Putamen (tissue), 1 donor: ENCODE data around the gene STIMATE.

Experiments
- DNase-seq: peaks from one replicate; pipeline ENCODE4 v3.0.0-alpha.2; 2016; ENCODE audit warnings: low spot score

STIMATE gene

GRCh38 chr3:52841211-52841980 lies 56.0 kb downstream of the STIMATE start:
- DNase-seq: no peak

- DNase-seq: no peak
These were observed 57.3 kb downstream of the STIMATE start for GRCh38 chr3:52839892-52840545.

GRCh38 chr3:52839268-52839575 lies 58.1 kb downstream of the STIMATE start:
- no peak for DNase-seq

GRCh38 chr3:52838561-52839267 lies 58.6 kb downstream of the STIMATE start:
- DNase-seq: no peak

- no peak for DNase-seq
These were observed 60.4 kb downstream of the STIMATE start for GRCh38 chr3:52836986-52837385.

- no peak for DNase-seq
These were observed 60.9 kb downstream of the STIMATE start for GRCh38 chr3:52836471-52836845.

- no peak for DNase-seq
These were observed 61.4 kb downstream of the STIMATE start for GRCh38 chr3:52835766-52836470.

GRCh38 chr3:52834871-52835501 lies 62.4 kb downstream of the STIMATE start, which contains the start of gene MUSTN1:
Gene MUSTN1, minus strand, starts transcription at chr3:52835019. Its CDS starts 71 bp downstream, at chr3:52834948.
- DNase-seq: no peak

GRCh38 chr3:52833202-52833601 lies 64.1 kb downstream of the STIMATE start:
- DNase-seq: no peak

- no peak for DNase-seq
These were observed 65.6 kb downstream of the STIMATE start for GRCh38 chr3:52831500-52832301.

- DNase-seq: no peak
These were observed 66.7 kb downstream of the STIMATE start, which contains the start of gene ITIH4 for GRCh38 chr3:52830535-52831258. Gene ITIH4, minus strand, starts transcription at chr3:52830672. Its CDS starts 30 bp downstream, at chr3:52830642.

- DNase-seq: no peak
These were observed 67.4 kb downstream of the STIMATE start for GRCh38 chr3:52829906-52830463.

GRCh38 chr3:52829482-52829881 lies 67.9 kb downstream of the STIMATE start:
- DNase-seq: no peak

GRCh38 chr3:52827866-52828376 lies 69.4 kb downstream of the STIMATE start:
- no peak for DNase-seq

- DNase-seq: no peak
These were observed 69.9 kb downstream of the STIMATE start for GRCh38 chr3:52827441-52827840.

GRCh38 chr3:52824037-52824436 lies 73.3 kb downstream of the STIMATE start:
- no peak for DNase-seq

GRCh38 chr3:52822363-52822762 lies 75.0 kb downstream of the STIMATE start:
- no peak for DNase-seq

- no peak for DNase-seq
These were observed 76.6 kb downstream of the STIMATE start for GRCh38 chr3:52820736-52821135.

GRCh38 chr3:52819936-52820335 lies 77.4 kb downstream of the STIMATE start:
- no peak for DNase-seq

GRCh38 chr3:52817860-52818259 lies 79.5 kb downstream of the STIMATE start:
- DNase-seq: no peak
